CD14-positive monocyte (primary cell): Measurements from ENCODE around the gene OR2T4. TPM values are rescaled to one million over a fixed set of nuclear protein-coding genes. Genes with fewer than 3 reads are reported as not detected.

Experiments used
- DNase-seq, 3 donors: peaks; one replicate each; pipeline ENCODE4 v3.0.0-alpha.2; 2011 to 2022
- H2AFZ ChIP-seq: 2 replicates; pipeline ENCODE4 v1.6.0; 2012; ENCODE audit warnings: mild to moderate bottlenecking, low read depth, low read length, inconsistent platforms; ENCODE audit not compliant: insufficient read depth, poor library complexity, severe bottlenecking
- H3K27ac ChIP-seq, 2 donors: 1 replicate in 1 of 2; 2 replicates in 1 of 2; pipeline ENCODE4 v1.5.1; 2012 to 2013; ENCODE audit warnings: low read length in 2 of 2, control low read depth in 1 of 2, inconsistent platforms in 1 of 2, low read depth in 1 of 2, mild to moderate bottlenecking in 1 of 2
- H3K27me3 ChIP-seq, 2 donors: one replicate each; pipeline versions ENCODE4 v1.6.0 to v1.6.1; 2011 to 2013; ENCODE audit warnings: low read length in 2 of 2; ENCODE audit not compliant: control insufficient read depth in 2 of 2, insufficient read depth in 2 of 2
- H3K36me3 ChIP-seq, 2 donors: replicated peaks in 1 of 2; 1 replicate in 1 of 2; 2 replicates in 1 of 2; pipeline versions ENCODE4 v1.5.1 to v1.6.1; 2012 to 2013; ENCODE audit warnings: low read length in 2 of 2, control low read depth in 1 of 2, inconsistent platforms in 1 of 2, mild to moderate bottlenecking in 1 of 2; ENCODE audit not compliant: insufficient read depth in 2 of 2, control insufficient read depth in 1 of 2
- H3K4me1 ChIP-seq, 2 donors: 1 replicate in 1 of 2; 2 replicates in 1 of 2; pipeline versions ENCODE4 v1.5.1 to v1.6.1; 2012 to 2013; ENCODE audit warnings: low read length in 2 of 2, control low read depth in 1 of 2, inconsistent platforms in 1 of 2, mild to moderate bottlenecking in 1 of 2, moderate library complexity in 1 of 2; ENCODE audit not compliant: insufficient read depth in 2 of 2, control insufficient read depth in 1 of 2
- H3K4me2 ChIP-seq: replicated peaks from 2 replicates; pipeline ENCODE3; 2012; ENCODE audit warnings: low read length, moderate library complexity, mild to moderate bottlenecking; ENCODE audit not compliant: poor library complexity, severe bottlenecking; ENCODE audit errors: extremely low read depth
- H3K4me3 ChIP-seq, 3 experiments: fragments of 200-600 bp in 1 of 3; sonication (generic) in 1 of 3; replicated peaks in 1 of 3; 1 replicate in 2 of 3; 2 replicates in 1 of 3; pipeline ENCODE4 v1.5.1; 2011 to 2013; ENCODE audit warnings: low read length in 3 of 3, mild to moderate bottlenecking in 3 of 3, control low read depth in 2 of 3, low read depth in 2 of 3, inconsistent platforms in 1 of 3, moderate library complexity in 1 of 3
- H3K79me2 ChIP-seq: 2 replicates; pipeline ENCODE4 v1.6.0; 2012; ENCODE audit warnings: mild to moderate bottlenecking, control low read depth, inconsistent platforms, low read length, moderate library complexity; ENCODE audit not compliant: insufficient read depth
- H3K9ac ChIP-seq: 2 replicates; pipeline ENCODE4 v1.6.0; 2017; ENCODE audit warnings: low read length, mild to moderate bottlenecking; ENCODE audit not compliant: insufficient read depth, poor library complexity, severe bottlenecking
- H3K9me3 ChIP-seq, 2 donors: replicated peaks in 1 of 2; 1 replicate in 1 of 2; 2 replicates in 1 of 2; pipeline versions ENCODE4 v1.5.1 to v1.6.1; 2012 to 2013; ENCODE audit warnings: low read length in 2 of 2, control low read depth in 1 of 2; ENCODE audit not compliant: control insufficient read depth in 1 of 2, insufficient read depth in 1 of 2
- H4K20me1 ChIP-seq: 2 replicates; pipeline ENCODE4 v1.6.0; 2012; ENCODE audit warnings: mild to moderate bottlenecking, low read length, control low read depth, moderate library complexity; ENCODE audit not compliant: insufficient read depth
- H3K27ac Mint-ChIP-seq, 7 donors: one replicate each; pipeline ENCODE4 v1.8.0; 2020; ENCODE audit warnings: mild to moderate bottlenecking in 7 of 7, mixed read lengths in 7 of 7, moderate library complexity in 6 of 7, inconsistent platforms in 2 of 7
- H3K27me3 Mint-ChIP-seq, 3 donors: one replicate each; pipeline ENCODE4 v1.8.0; 2021 to 2022; ENCODE audit warnings: low read depth in 3 of 3, mild to moderate bottlenecking in 3 of 3, mixed read lengths in 3 of 3, moderate library complexity in 3 of 3, inconsistent platforms in 1 of 3
- H3K36me3 Mint-ChIP-seq, 2 donors: one replicate each; pipeline ENCODE4 v1.8.0; 2020; ENCODE audit warnings: mixed read lengths in 2 of 2, inconsistent platforms in 1 of 2, mild to moderate bottlenecking in 1 of 2
- H3K4me1 Mint-ChIP-seq: one replicate; pipeline ENCODE4 v1.8.0; 2020; ENCODE audit warnings: mild to moderate bottlenecking, mixed read lengths
- H3K4me3 Mint-ChIP-seq, 2 donors: one replicate each; pipeline ENCODE4 v1.8.0; 2020; ENCODE audit warnings: mild to moderate bottlenecking in 2 of 2, mixed read lengths in 2 of 2, moderate library complexity in 1 of 2
- H3K9me3 Mint-ChIP-seq, 7 donors: one replicate each; pipeline ENCODE4 v1.8.0; 2020 to 2022; ENCODE audit warnings: mixed read lengths in 7 of 7, mild to moderate bottlenecking in 6 of 7, moderate library complexity in 6 of 7, inconsistent platforms in 2 of 7
- WGBS: methylation state at CpG from one replicate; pipeline ENCODE4 v1.1.5; 2013; ENCODE audit warnings: missing lambda C conversion rate; ENCODE audit not compliant: insufficient coverage; 5-methylcytosine and 5-hydroxymethylcytosine counted together
- intact Hi-C, 2 donors: fragments of 100-400 bp; cut with micrococcal nuclease; formaldehyde crosslinking; loops; one replicate each; pipeline versions ENCODE4 v1.15.0 to v1.15.1; 2023
- polyA plus RNA-seq, 3 donors: library from polyadenylated mRNA; depleted of rRNA in 1 of 3; unstranded in 2 of 3; stranded (reverse) in 1 of 3; fragments of 300-500 nt in 2 of 3; fragments of >200 nt in 1 of 3; fragmentation: Illumina TruSeq in 2 of 3; gene quantifications; 1 replicate in 2 of 3; 2 replicates in 1 of 3; pipeline ENCODE4 v1.2.3, GENCODE V29; 2012 to 2021
- TF ChIP-seq, protein P1 (sequence below): fragments of 200-600 bp; IDR thresholded peaks from one replicate; pipeline ENCODE4 v1.8.0; 2022; ENCODE audit warnings: antibody characterized with exemption, mild to moderate bottlenecking

The OR2T4 gene
- polyA plus RNA-seq, 3 donors: not detected

DNA sequence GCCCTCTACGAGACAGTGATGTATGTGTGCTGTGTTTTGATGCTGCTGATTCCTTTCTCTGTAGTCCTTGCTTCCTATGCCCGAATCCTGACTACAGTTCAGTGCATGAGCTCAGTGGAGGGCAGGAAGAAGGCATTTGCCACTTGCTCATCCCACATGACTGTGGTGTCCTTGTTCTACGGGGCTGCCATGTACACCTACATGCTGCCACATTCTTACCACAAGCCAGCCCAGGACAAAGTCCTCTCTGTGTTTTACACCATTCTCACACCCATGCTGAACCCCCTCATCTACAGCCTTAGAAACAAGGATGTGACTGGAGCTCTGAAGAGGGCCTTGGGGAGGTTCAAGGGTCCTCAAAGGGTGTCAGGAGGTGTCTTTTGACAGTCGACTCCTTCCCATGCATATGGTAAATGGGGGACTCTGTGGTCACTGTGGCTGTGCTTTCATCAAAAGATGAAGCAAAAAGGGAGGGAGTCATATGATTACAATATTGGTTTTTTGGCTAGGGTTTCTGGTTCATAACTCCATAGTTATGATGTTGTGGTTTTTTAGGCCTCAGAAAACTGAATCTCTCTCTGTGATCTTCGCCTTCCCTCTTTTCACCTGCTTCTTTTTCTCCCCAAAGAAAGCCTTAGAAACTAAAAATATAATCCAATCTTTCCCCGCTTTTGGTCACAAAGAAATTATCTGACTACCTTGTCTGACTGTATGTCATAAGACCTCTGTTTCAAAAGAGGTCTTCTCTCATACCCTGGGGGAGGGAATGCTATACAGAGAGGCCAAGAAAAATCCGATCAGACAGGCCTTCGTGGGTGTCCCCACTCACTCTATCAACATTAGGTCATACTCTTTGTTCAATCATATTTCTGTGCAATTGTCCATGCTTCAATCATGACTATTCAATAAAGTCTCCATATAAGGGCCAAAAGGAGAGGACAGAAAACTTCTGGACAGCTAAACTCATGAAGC, 45.5 kb downstream of the OR2T4 start:
- H3K4me3 Mint-ChIP-seq: no peak overlapping the region
- no peaks in the 10 kb centered on the region for H3K4me1 Mint-ChIP-seq
- H3K79me2 ChIP-seq: no peaks in the 10 kb centered on the region
- no peaks in the 10 kb centered on the region for H3K4me1 ChIP-seq
- no peaks in the 10 kb centered on the region for H3K27me3 Mint-ChIP-seq
- H3K4me2 ChIP-seq: no peak overlapping the region
- peak overlapping the region in 1 of 7 donors; percentile 6 for H3K27ac Mint-ChIP-seq
- no peak for DNase-seq
- H3K27ac ChIP-seq: no peak overlapping the region
- H3K9ac ChIP-seq: no peak overlapping the region
- H3K9me3 ChIP-seq: peaks cover 11 to 24% of the 10 kb centered on the region in 2 donors
- H3K4me3 ChIP-seq: no peak overlapping the region
- no peak overlapping the region for H2AFZ ChIP-seq
- TF ChIP-seq, protein P1, sequence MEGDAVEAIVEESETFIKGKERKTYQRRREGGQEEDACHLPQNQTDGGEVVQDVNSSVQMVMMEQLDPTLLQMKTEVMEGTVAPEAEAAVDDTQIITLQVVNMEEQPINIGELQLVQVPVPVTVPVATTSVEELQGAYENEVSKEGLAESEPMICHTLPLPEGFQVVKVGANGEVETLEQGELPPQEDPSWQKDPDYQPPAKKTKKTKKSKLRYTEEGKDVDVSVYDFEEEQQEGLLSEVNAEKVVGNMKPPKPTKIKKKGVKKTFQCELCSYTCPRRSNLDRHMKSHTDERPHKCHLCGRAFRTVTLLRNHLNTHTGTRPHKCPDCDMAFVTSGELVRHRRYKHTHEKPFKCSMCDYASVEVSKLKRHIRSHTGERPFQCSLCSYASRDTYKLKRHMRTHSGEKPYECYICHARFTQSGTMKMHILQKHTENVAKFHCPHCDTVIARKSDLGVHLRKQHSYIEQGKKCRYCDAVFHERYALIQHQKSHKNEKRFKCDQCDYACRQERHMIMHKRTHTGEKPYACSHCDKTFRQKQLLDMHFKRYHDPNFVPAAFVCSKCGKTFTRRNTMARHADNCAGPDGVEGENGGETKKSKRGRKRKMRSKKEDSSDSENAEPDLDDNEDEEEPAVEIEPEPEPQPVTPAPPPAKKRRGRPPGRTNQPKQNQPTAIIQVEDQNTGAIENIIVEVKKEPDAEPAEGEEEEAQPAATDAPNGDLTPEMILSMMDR: no peak
- peaks cover 2 to 19% (median 11%) of the 10 kb centered on the region in 7 donors for H3K9me3 Mint-ChIP-seq
- H4K20me1 ChIP-seq: no peaks in the 10 kb centered on the region
- WGBS: 94% methylated on average over 2 of the region's 8 CpGs
- no peaks in the 10 kb centered on the region for H3K36me3 Mint-ChIP-seq
- no peaks in the 10 kb centered on the region for H3K36me3 ChIP-seq
- intact Hi-C loops: no loop called here
- H3K27me3 ChIP-seq: no peaks in the 10 kb centered on the region

Other genes with a start within 250 kb of the OR2T4 start
- not detected for gene OR2M5, start 216.5 kb upstream of the OR2T4 start, polyA plus RNA-seq
- not detected for gene OR2M2, start 186.8 kb upstream of the OR2T4 start, polyA plus RNA-seq
- gene OR2M3, start 164.4 kb upstream of the OR2T4 start, polyA plus RNA-seq: not detected
- gene OR2M4, start 130.2 kb upstream of the OR2T4 start, polyA plus RNA-seq: not detected
- not detected for gene OR2T33, start 83.7 kb upstream of the OR2T4 start, polyA plus RNA-seq
- not detected for gene OR2T12, start 58.2 kb upstream of the OR2T4 start, polyA plus RNA-seq
- gene OR2M7, start 37.1 kb upstream of the OR2T4 start, polyA plus RNA-seq: not detected
- gene OR14C36, start 12.9 kb upstream of the OR2T4 start, polyA plus RNA-seq: not detected
- not detected for gene OR2T6, start 14.1 kb downstream of the OR2T4 start, polyA plus RNA-seq
- gene OR2T1, start 41.4 kb downstream of the OR2T4 start, polyA plus RNA-seq: not detected
- gene OR2T2, start 84.0 kb downstream of the OR2T4 start, polyA plus RNA-seq: not detected
- gene OR2T3, start 111.7 kb downstream of the OR2T4 start, polyA plus RNA-seq: under 1 TPM in 1 of 3 donors, not detected in 2; 0.08 TPM
- not detected for gene OR2T5, start 126.9 kb downstream of the OR2T4 start, polyA plus RNA-seq
- gene OR2G6, start 146.4 kb downstream of the OR2T4 start, polyA plus RNA-seq: not detected
- not detected for gene OR2T29, start 201.1 kb downstream of the OR2T4 start, polyA plus RNA-seq
- not detected for gene OR2T34, start 213.1 kb downstream of the OR2T4 start, polyA plus RNA-seq
- not detected for gene OR2T10, start 236.0 kb downstream of the OR2T4 start, polyA plus RNA-seq